Activated CD4-positive, alpha-beta T cell treated with anti-CD3 and anti-CD28 coated beads, Interleukin-10, Interleukin-2, amounts not matched to agents 100 ng/mL and 50 ng/mL, durations not matched to agents 16 hours and 8 hours (primary cell): ENCODE results near the gene CELF4.

Source experiments
- DNase-seq: peaks from one replicate; pipeline ENCODE4 v3.0.0-alpha.2; 2020

CELF4 gene

DNA sequence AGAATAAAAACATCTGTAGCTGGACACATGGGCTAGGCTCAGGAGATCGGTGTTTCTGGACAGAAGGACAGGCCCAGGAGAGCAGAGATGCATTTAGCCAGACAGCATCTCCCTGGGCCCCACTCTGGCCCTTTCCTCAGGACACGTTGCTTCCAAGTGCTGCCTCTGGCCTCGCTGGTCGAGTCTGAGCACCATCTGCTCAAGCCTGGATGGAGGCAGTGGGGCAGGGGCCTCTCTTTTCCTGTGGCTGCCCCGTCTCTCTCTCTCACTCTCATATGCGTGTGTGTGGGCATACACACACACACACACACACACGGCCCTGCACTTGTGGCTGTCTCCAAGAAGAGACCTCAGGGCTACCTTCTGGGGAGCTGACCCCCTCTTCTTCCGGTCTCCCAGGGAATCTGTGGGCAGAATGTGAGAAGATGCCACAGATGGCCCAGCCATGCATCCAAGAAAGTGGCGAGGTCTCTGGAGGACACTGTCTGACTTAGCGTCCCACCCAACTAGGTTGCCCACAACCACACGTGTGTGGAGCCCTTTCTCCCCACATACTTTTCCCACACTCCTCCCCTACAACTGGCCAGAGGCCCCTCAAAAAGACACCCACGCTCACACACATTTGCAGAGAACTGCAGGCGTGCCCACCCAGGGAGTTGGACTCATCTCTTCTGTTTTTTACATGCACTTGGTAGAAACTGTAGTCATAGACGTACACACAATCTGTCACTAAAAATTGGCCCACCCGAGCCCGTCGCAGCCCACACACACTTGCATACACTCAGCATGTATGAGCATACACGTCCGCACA, 19.9 kb downstream of the CELF4 start:
- DNase-seq: no peak

DNA sequence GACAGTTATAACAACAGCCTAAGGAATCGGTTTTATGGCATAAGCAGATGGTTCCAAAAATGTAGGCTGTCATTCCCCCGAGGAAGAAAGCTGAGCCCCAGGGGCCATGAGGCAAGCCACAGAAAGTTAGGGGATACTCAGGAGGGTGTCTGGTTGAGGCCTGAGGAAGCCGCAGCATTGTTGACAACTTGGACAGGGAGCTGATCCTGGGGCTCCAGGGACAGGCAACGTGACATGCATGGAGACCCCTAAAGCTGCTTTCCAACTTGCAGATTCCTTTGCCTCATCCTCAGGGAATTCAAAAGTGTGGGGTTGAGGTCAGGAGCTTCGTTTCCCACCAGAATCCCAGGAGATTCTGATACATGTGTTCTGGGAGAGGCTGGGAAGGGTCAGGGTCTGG, 20.9 kb downstream of the CELF4 start:
- no peak for DNase-seq

GRCh38 chr18:37544217-37544616, 21.4 kb downstream of the CELF4 start:
- no peak for DNase-seq

DNA sequence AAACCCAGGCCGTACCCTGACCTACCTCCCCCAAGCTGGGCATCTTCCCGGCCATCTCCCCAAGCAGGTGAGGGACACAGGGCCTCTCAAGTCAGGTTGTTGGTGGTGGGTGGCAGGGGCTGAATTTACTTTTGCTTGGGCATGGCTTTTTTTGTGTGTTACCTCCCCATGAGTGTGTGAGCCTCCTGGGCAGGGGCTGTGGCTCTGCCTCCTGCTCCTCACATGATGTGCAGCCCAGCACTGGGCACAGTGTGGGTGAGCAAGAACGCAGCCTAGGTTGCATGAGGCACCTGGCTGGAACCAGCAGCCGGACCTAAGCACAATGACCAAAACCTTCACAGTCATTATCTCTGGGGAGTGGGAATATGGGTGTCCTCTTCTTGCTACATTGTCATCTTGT, 22.3 kb downstream of the CELF4 start:
- no peak for DNase-seq

- no peak for DNase-seq
These were observed 24.1 kb downstream of the CELF4 start for GRCh38 chr18:37541517-37541916.

GRCh38 chr18:37540424-37541138, 25.0 kb downstream of the CELF4 start:
- no peak for DNase-seq

DNA sequence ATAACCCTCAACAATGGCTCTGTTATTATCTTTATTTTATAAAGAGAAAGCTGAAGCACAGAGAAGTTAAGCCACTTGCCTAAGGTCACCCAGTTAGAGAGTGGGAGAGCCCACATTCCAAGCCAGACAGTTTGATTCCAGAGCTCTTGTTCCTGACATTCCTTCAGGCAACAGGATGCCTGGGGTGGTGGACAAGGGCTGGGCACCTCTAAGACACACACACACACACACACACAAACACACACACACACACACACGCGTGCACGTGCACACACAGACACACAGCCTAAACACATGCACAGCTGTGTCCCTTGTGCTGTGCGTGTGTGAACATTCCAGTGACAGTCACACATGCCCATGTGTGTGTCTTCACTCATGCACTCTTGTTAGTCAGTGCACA, 26.4 kb downstream of the CELF4 start:
- no peak for DNase-seq

- DNase-seq: no peak
These were observed 26.9 kb downstream of the CELF4 start for GRCh38 chr18:37538526-37539205.

GRCh38 chr18:37537868-37538525, 27.6 kb downstream of the CELF4 start:
- DNase-seq: peak; percentile 63

DNA sequence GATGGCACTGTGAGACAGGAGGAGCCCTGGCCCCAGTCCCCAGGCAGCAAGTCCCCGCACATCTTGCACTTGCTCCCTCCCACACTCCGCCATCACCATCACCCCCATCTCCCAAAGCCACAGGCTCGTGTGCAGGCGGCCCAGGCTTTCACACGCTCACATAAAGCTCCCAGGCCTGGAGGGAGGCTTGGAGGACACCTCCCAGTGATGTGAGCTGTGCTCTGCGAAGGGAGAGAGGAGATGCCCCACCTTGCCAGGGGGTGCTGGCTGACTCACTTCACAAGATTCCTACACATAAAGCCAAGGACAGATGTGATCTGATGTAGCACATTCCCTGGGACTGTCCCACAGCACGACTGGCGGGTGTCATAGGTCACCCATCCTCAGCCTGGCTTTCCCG, 28.9 kb downstream of the CELF4 start:
- no peak for DNase-seq

DNA sequence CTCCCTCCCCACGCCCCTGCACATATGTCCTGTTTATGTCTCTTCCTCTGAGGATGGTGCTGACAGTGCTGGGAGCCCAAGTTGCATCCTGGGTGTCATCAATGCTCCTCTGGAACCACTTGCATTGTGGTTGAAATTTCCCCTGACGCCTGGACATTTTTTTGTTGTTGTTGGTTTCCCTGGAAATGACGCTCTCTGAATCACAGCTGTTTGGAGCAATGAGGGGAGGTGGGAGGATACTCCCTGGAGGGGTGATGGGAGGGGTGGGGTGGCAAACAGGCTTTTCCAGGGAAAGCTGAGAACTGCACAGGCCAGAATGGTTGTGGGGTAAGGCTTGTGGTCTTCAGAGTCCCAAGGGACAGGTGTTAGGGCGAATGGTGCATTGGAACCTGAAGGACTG, 29.6 kb downstream of the CELF4 start:
- DNase-seq: no peak

- no peak for DNase-seq
These were observed 31.0 kb downstream of the CELF4 start for GRCh38 chr18:37534627-37535026.

DNA sequence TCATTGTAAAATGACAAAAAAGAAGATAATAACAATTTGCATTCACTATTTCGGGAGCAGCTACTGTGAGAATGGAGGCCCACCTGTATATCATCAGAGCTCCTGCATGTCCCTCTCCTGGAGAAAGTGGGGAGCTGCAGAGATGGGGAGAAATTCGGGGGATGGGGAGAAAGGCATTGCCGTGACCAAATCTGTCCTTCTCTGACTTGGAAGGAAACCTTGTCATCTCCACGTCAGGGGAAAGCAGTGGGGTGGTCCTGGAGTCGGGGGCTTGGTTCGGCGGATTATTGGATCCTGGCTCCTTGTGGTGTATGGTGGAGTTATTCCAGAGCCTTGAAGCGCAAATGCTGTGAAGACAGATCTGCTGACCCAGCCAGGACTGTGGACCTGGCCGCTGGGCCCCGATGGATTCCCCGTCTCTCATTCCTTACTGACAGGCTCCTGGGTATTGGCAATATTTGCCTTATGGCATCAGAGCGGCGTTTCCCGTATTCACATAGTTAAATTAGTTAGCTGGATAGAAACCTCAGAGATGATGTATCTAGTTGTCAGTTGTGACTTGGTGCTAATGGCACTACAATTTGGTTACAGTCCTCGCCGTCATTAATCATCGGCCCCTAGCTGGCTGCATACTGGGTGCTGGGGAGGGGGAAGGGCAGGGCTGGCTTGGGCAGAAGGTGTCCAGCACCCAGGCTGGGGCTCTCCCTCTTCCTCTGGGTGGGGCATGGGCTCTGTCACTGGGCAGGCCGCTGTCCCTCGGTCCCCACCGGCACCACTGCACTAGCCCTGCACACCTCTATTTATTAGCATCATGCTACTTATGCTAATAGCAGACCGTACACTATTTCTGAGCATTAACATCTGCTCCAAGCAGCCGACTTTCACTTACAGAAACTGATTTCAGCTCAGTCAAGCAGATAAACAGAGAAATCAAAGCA, 31.7 kb downstream of the CELF4 start:
- DNase-seq: no peak

- no peak for DNase-seq
These were observed 32.7 kb downstream of the CELF4 start for GRCh38 chr18:37532917-37533316.

GRCh38 chr18:37529863-37530262, 35.7 kb downstream of the CELF4 start:
- no peak for DNase-seq

- DNase-seq: no peak
These were observed 36.3 kb downstream of the CELF4 start for GRCh38 chr18:37529296-37529695.

DNA sequence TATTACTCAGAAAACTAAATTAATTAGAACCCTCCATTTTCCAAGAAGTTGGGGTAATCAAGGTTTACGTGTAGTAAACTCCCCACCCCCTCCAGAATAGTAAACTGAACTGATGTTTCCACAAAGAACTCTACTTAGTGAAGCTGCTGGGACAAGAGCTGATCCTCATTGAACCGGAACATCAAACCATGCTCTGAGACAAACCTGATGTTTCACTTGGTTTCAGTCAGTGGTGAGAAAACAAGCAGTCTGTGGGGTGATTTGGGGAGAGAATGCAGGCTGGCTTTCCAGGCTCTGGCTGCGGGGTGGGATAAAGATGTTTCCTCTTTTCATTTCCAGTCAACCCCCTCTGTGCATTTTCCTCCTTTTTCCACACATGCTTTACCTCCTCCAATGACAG, 38.2 kb downstream of the CELF4 start:
- DNase-seq: no peak

GRCh38 chr18:37525262-37525585, 40.4 kb downstream of the CELF4 start:
- no peak for DNase-seq

- no peak for DNase-seq
These were observed 40.9 kb downstream of the CELF4 start for GRCh38 chr18:37524498-37525261.

DNA sequence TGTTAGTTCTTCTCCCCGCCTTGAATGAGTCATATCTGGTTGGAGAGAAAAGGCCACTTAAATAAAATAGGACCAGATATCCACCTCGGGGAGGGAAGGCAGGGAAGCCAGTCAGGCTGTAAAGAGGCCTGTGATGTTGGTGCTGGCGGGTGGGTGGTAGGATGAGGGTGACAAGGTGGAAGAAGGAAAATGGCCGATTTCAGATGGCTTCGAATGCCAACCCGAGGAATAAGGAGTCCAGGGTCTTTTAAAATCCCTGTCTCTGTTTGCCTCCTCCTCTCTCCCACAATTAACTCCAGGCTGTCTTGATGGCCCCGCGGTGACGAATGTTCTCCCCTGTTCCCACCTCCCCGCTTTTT, 41.5 kb downstream of the CELF4 start:
- no peak for DNase-seq
